GM23338 (cell line): ENCODE data around the gene GRID1.

Experiments used
- CREB1 ChIP-seq: fragments of 250-450 bp; sonication (Bioruptor Pico); IDR thresholded peaks from 2 replicates; pipeline ENCODE4 v1.5.0; 2020; ENCODE audit warnings: low read depth, mild to moderate bottlenecking, moderate library complexity
- CTCF ChIP-seq, 2 experiments: fragments of 200-600 bp in 1 of 2; sonication (generic) in 1 of 2; conservative IDR thresholded peaks; 2 replicates each; pipeline versions ENCODE4 v1.5.1 to v1.6.1; 2016 to 2017; ENCODE audit warnings: antibody characterized with exemption in 2 of 2, low read depth in 2 of 2, mild to moderate bottlenecking in 2 of 2, moderate library complexity in 1 of 2
- EZH2 ChIP-seq: fragments of 200-600 bp; sonication (generic); IDR thresholded peaks from one replicate; pipeline ENCODE4 v1.8.0; 2017; ENCODE audit warnings: antibody characterized with exemption, mild to moderate bottlenecking, low read depth; ENCODE audit not compliant: unreplicated experiment
- EZH2phosphoT487 ChIP-seq: fragments of 200-600 bp; sonication (generic); IDR thresholded peaks from one replicate; pipeline ENCODE4 v1.8.1; 2018; ENCODE audit warnings: antibody characterized with exemption; ENCODE audit not compliant: unreplicated experiment
- JUNB ChIP-seq: IDR thresholded peaks from one replicate; pipeline ENCODE4 v1.6.1; 2016; ENCODE audit warnings: antibody characterized with exemption; ENCODE audit not compliant: unreplicated experiment
- NANOG ChIP-seq: IDR thresholded peaks from 2 replicates; pipeline ENCODE4 v1.6.1; 2016; ENCODE audit warnings: antibody characterized with exemption, borderline replicate concordance
- POLR2AphosphoS5 ChIP-seq: IDR thresholded peaks from 2 replicates; pipeline ENCODE4 v1.6.1; 2016; ENCODE audit warnings: antibody characterized with exemption, low read depth
- REST ChIP-seq: IDR thresholded peaks from one replicate; pipeline ENCODE4 v1.6.1; 2018; ENCODE audit warnings: antibody characterized with exemption; ENCODE audit not compliant: unreplicated experiment
- ZNF331 ChIP-seq: fragments of 250-450 bp; sonication (Bioruptor Pico); IDR thresholded peaks from 2 replicates; pipeline ENCODE4 v1.5.0; 2020; ENCODE audit warnings: low read depth, mild to moderate bottlenecking, moderate library complexity
- ZNF462 ChIP-seq: fragments of 250-450 bp; sonication (Bioruptor Pico); IDR thresholded peaks from 2 replicates; pipeline ENCODE4 v1.5.0; 2020; ENCODE audit warnings: mild to moderate bottlenecking, moderate library complexity
- TF ChIP-seq, protein P1 (sequence below): IDR thresholded peaks from 2 replicates; pipeline ENCODE4 v1.6.1; 2016; ENCODE audit warnings: antibody characterized with exemption

GRCh38 chr10:85655411-85655810 lies 711.2 kb downstream of the GRID1 start:
- TF ChIP-seq EZH2 (no peak), CREB1 (CRISPR knock-in tag) (no peak), CTCF (conservative IDR thresholded peaks at IDR 0.05; ENCODE audit: low read depth in 2 of 2) (no peak), JUNB (no peak), EZH2phosphoT487 (no peak), REST (no peak), NANOG (no peak), POLR2AphosphoS5 (no peak), ZNF331 (CRISPR knock-in tag) (no peak), ZNF462 (CRISPR knock-in tag) (no peak)
- TF ChIP-seq, protein P1, sequence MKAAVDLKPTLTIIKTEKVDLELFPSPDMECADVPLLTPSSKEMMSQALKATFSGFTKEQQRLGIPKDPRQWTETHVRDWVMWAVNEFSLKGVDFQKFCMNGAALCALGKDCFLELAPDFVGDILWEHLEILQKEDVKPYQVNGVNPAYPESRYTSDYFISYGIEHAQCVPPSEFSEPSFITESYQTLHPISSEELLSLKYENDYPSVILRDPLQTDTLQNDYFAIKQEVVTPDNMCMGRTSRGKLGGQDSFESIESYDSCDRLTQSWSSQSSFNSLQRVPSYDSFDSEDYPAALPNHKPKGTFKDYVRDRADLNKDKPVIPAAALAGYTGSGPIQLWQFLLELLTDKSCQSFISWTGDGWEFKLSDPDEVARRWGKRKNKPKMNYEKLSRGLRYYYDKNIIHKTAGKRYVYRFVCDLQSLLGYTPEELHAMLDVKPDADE = no peak
